Inflammatory macrophage (primary cell): ENCODE data around the gene ACE2.

Experiments used
- DNase-seq, 2 donors: peaks; one replicate each; pipeline ENCODE4 v3.0.0-alpha.2; 2020 to 2022

Gene ACE2

GRCh38 chrX:15574017-15574416, 26.7 kb downstream of the ACE2 start:
- DNase-seq: no peak

GRCh38 chrX:15570145-15570544, 30.6 kb downstream of the ACE2 start:
- DNase-seq: no peak

GRCh38 chrX:15567886-15568616, 32.7 kb downstream of the ACE2 start:
- DNase-seq: no peak

DNA sequence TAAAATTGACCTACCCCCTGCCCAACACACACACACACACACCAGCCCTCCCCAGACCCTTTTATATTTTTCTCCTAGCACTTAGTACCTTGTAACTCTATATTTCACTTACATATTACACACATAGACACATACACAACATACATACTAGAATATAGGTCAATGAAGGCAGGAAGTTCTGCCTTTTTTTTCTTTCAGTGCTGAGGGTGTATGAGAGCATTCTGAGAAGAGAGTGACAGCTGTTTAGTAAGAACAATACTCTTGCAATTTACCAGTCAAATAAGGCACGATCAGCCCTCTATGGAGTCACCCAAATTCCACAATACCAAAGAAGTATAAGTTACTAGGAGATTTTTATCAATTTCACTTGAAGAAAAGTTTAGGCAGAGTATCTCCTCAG, 33.5 kb downstream of the ACE2 start:
- DNase-seq: no peak

GRCh38 chrX:15566244-15566643, 34.5 kb downstream of the ACE2 start:
- no peak for DNase-seq

- DNase-seq: peak; percentile 58 to 62
These were observed 35.7 kb downstream of the ACE2 start for GRCh38 chrX:15564981-15565579.

DNA sequence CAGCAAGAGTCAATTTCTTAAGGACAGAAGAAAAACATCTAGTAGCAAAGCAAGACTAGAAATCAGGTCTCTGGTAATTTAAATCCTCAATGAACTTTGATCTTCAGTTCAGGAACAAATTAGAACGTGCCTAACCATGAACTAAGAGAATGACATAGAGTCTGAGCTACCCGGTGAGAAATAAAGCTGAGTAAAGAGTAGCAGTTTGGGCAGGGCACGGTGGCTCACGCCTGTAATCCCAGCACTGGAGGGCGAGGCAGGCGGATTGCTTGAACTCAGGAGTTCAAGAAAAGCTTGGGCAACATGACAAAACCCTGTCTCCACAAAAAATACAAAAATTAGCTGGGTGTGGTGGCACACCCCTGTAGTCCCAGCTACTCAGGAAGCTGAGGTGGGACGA, 37.7 kb downstream of the ACE2 start:
- DNase-seq: no peak

DNA sequence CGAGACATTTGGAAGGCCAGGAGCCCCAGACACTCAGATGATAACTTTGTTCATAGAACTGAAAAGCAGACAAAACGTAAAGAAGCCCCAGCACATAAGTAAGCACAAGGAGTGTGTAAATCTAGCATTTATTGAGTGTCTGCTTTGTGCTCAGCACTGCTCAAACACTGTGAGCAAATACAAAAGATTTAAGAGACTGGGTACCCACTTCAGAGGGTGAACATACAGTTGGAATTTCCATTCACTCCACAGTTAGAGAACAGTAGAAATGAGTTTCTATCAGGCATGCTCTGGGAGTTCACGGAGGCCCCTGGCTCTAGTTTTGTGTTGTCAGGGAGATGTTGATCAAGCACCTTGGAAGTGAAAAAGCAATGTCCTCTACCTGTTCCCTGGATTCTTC, 39.8 kb downstream of the ACE2 start:
- no peak for DNase-seq

DNA sequence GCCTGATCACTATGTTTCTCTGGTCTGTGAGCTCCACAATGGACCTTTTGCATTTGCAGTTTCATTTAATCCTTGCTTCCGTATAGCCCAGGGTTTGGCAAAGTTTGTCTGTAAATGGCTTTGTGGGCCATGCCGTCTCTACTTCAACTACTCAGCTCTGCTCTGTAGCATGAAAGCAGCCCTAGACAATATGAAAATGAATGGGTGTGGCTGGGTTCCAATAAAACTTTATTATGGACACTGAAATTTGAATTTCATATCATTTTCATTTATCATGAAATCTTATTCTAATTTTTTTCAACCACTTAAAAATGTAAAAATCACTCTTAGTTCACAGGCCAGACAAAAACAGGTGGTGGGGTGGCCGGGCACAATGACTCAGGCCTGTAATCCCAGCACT, 41.5 kb downstream of the ACE2 start:
- no peak for DNase-seq

DNA sequence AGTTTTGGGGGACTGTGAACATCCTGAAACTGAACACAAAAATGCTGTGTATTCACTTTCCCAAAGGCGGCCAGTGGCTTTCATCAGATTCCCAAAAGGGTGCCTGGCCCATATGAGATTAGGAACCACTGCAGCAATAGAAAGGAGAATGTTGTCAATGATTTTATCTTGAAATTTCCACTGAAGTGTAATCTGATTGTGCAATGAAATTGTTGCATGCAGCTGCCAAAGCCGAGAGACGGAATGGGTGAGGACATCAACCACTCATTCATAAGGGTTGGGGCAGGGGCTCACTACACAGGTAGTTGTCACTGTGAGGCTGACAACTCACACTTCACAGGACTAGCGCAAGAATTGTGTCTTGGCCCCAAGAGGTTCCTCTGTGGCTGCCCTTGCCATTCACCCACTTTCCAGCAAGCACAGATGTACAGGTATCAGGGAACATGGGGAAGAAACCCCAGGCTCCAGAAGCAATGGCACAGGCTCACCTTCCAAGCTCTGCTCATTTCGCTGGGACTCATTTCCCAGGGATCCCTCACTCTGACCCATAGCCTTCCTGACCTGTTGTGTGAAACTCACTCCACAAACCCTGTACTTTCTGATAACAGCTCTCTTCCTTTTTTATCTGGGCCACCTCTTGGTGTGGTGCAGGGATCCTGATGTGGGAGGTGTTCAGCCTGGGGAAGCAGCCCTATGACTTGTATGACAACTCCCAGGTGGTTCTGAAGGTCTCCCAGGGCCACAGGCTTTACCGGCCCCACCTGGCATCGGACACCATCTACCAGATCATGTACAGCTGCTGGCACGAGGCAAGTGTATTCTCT, 51.4 kb downstream of the ACE2 start:
- no peak for DNase-seq

DNA sequence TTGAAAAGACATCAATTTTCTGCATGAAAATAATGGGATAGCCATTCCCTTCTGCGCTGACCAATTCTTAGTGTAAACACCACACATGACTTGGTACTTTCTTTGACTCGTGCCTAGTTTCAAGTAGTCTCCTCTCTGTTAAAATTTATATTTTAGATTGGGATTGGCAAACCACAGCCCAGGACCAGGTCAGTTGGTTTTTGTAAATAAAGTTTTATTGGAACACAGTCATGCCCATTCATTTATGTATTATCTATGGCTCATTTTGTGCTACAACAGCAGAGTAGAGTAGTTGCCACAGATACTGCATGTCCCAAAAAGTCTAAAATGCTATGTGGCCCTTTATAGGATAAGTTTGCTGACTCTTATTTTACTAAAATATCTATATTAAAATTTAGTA, 53.4 kb downstream of the ACE2 start:
- no peak for DNase-seq

- DNase-seq: peak; percentile 10 to 25
These were observed 54.0 kb downstream of the ACE2 start for GRCh38 chrX:15546745-15547144.

DNA sequence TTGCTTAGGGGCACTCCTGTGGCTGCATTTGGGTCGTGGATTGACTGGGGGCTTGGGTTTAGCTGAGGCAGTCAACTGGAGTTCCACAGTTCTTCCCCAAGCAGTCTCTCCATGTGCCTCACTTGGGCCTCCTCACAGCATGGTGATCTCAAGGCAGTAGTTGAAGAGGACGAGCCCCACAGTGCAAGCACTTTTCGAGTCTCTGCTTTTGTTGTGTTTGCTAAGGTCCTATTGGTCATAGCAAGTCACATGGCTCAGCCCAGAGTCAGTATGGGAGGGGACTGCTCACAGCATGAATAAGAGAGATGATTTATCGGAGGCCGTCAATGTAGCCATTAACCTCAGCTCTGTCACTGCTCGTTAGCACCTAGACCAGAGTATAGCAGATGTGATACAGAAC, 70.4 kb downstream of the ACE2 start:
- DNase-seq: no peak

- no peak for DNase-seq
These were observed 71.6 kb downstream of the ACE2 start for GRCh38 chrX:15529165-15529564.

DNA sequence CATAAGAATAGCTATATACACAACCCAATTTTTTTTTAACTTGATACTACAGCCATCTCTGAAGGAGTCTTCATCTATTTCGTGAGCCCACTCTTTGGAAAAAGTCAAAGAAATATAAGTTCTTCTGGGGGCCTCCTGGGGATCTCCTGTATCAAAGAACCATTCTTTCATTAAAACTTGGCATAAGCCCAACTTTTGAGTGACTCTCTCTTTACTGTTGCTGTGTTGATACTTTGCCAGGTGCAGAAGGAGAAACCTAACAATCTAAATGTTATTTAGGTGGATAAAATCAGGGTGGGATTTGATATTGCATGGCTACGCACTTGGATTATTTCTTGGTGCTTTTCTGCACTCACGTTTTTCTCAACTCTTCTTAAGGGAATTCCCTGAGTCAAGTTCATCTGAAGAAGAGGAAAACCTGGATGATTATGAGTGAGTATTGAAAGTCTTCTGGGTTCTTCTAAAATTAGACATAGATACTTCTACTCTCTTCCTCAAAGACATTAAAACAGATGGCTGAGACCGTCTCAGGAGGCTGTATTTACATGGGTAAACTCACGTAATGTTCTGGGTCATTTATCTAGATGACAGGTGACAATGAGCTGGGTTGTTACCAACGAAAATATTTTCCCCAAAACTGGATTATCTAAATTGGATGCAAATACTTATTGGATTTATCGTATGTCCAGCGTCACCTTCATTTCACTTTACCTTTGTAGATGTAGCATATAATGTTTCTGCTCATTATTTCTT, 74.9 kb downstream of the ACE2 start:
- DNase-seq: no peak

GRCh38 chrX:15524417-15524816, 76.3 kb downstream of the ACE2 start:
- no peak for DNase-seq

GRCh38 chrX:15523088-15523487, 77.7 kb downstream of the ACE2 start:
- no peak for DNase-seq

DNA sequence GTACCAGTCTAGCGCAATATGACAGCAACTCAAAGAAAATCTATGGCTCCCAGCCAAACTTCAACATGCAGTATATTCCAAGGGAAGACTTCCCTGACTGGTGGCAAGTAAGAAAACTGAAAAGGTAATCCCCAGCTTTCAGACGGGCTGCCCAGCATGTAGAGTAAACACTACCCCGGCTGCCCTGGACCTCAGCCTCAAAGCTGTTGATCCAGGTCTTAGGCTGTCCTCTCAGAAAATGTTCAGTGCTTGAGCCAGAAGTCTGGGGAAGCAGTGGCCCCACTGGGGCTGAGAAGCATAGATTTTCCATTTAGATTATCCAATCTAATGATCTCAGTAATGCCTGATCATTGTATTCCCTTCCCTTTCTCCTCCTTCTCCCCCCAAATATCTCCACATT, 78.3 kb downstream of the ACE2 start:
- no peak for DNase-seq

- DNase-seq: no peak
These were observed 84.8 kb downstream of the ACE2 start for GRCh38 chrX:15515931-15516330.

DNA sequence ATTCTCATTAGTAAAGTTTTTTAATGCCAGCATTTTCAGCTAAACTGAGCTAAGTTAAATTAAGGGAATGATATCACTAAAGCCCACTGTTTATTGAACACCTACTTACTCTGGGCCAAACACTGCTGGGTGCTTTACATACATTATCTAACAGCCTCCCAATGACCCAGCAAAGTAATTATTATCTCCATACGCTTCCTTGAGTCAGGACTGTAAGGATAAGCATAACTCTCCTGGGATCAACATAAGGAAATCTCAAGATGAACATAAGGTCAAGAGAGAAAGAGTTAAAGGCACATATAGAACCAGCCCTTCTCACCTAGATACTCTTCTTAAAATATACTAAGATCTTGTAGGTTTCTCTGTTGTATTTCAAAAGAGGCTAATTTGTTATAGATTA, 86.5 kb downstream of the ACE2 start:
- no peak for DNase-seq

GRCh38 chrX:15512401-15512965, 88.3 kb downstream of the ACE2 start:
- no peak for DNase-seq

- DNase-seq: no peak
These were observed 89.2 kb downstream of the ACE2 start for GRCh38 chrX:15511563-15511962.
